ENCODE measurements around the gene ZNF169.
"Not testable (repeated sequence)": the region's sequence is repeated elsewhere in the genome, so short reads cannot be mapped to it uniquely, and the experiment has no call there.

ZNF169 gene

GRCh38 chr9:94287877-94288513, 28.9 kb downstream of the ZNF169 start:
- no peak for DNase-seq

- no peak for DNase-seq
Measured at GRCh38 chr9:94289691-94290090, 30.6 kb downstream of the ZNF169 start.

- no peak for DNase-seq
Measured at GRCh38 chr9:94298949-94299599, 40.0 kb downstream of the ZNF169 start.

GRCh38 chr9:94300470-94301301, 41.6 kb downstream of the ZNF169 start:
- DNase-seq = no peak

GRCh38 chr9:94301583-94301982, 42.5 kb downstream of the ZNF169 start:
- DNase-seq = no peak

- DNase-seq = no peak
Measured at GRCh38 chr9:94302426-94302825, 43.3 kb downstream of the ZNF169 start.

GRCh38 chr9:94303321-94303720, 44.2 kb downstream of the ZNF169 start:
- DNase-seq = no peak

GRCh38 chr9:94315034-94315984, 56.2 kb downstream of the ZNF169 start:
- DNase-seq = not testable (repeated sequence)

GRCh38 chr9:94316236-94316635, 57.1 kb downstream of the ZNF169 start:
- DNase-seq = not testable (repeated sequence)

GRCh38 chr9:94317949-94318657, 59.0 kb downstream of the ZNF169 start:
- not testable (repeated sequence) for DNase-seq

- DNase-seq = not testable (repeated sequence)
Measured at GRCh38 chr9:94322342-94322940, 63.3 kb downstream of the ZNF169 start.

- DNase-seq = not testable (repeated sequence)
Measured at GRCh38 chr9:94323153-94323798, 64.2 kb downstream of the ZNF169 start.

- DNase-seq = not testable (repeated sequence)
Measured at GRCh38 chr9:94325583-94325982, 66.5 kb downstream of the ZNF169 start.

- DNase-seq = not testable (repeated sequence)
Measured at GRCh38 chr9:94328544-94328943, 69.4 kb downstream of the ZNF169 start, which contains the start of gene NUTM2F. Gene NUTM2F, minus strand, starts transcription at chr9:94328644. Its CDS starts 21 bp downstream, at chr9:94328623.

GRCh38 chr9:94336445-94336844, 77.3 kb downstream of the ZNF169 start:
- DNase-seq = not testable (repeated sequence)

- DNase-seq = not testable (repeated sequence)
Measured at GRCh38 chr9:94338723-94339122, 79.6 kb downstream of the ZNF169 start.

GRCh38 chr9:94339657-94340056, 80.6 kb downstream of the ZNF169 start:
- not testable (repeated sequence) for DNase-seq

GRCh38 chr9:94340750-94341149, 81.7 kb downstream of the ZNF169 start:
- DNase-seq = not testable (repeated sequence)

GRCh38 chr9:94341703-94342102, 82.6 kb downstream of the ZNF169 start:
- DNase-seq = not testable (repeated sequence)

GRCh38 chr9:94347451-94347850, 88.4 kb downstream of the ZNF169 start:
- not testable (repeated sequence) for DNase-seq

GRCh38 chr9:94348754-94349153, 89.7 kb downstream of the ZNF169 start:
- not testable (repeated sequence) for DNase-seq

All from Kasumi-1 (cell line).